B cell (primary cell): ENCODE data around the gene SESTD1. TPM values are rescaled to one million over a fixed set of nuclear protein-coding genes. Genes with fewer than 3 reads are reported as not detected.

ENCODE experiments used
- ATAC-seq: fragments of 200-7000 bp; cut with Tn5 transposase; one replicate; pipeline ENCODE4 v1.10.0; 2021; ENCODE audit warnings: low read depth, mild to moderate bottlenecking, moderate number of reproducible peaks, moderate library complexity
- CTCF ChIA-PET: fragments of 350-600 bp; sonication (Branson Sonifier 250); formaldehyde crosslinking; loops from one replicate; lab custom pipeline; 2021; ENCODE audit warnings: antibody characterized with exemption, inconsistent platforms; lab: Charles Lee
- POLR2A ChIA-PET: fragments of 350-600 bp; sonication (Branson Sonifier 250); formaldehyde crosslinking; loops from one replicate; lab custom pipeline; 2021; ENCODE audit warnings: antibody characterized with exemption; lab: Charles Lee
- DNase-seq: peaks from one replicate; pipeline ENCODE4 v3.0.0; 2013
- H2AFZ ChIP-seq: 2 replicates; pipeline ENCODE4 v1.6.1; 2012; ENCODE audit warnings: mild to moderate bottlenecking, low read depth, low read length; ENCODE audit not compliant: insufficient read depth, poor library complexity, severe bottlenecking
- H3K27ac ChIP-seq, 2 donors: 1 replicate in 1 of 2; 2 replicates in 1 of 2; pipeline ENCODE4 v1.5.1; 2012 to 2013; ENCODE audit warnings: low read length in 2 of 2, mild to moderate bottlenecking in 2 of 2, moderate library complexity in 1 of 2
- H3K27me3 ChIP-seq, 4 experiments: fragments of 200-600 bp in 1 of 4; sonication (generic) in 1 of 4; replicated peaks in 1 of 4; 1 replicate in 2 of 4; 2 replicates in 2 of 4; pipeline versions ENCODE4 v1.6.1 to v1.7.0; 2013 to 2016; ENCODE audit warnings: low read length in 3 of 4, mild to moderate bottlenecking in 2 of 4, mixed read lengths in 1 of 4, moderate library complexity in 1 of 4; ENCODE audit not compliant: insufficient read depth in 4 of 4, control insufficient read depth in 3 of 4; ENCODE audit errors: control extremely low read depth in 1 of 4
- H3K36me3 ChIP-seq, 2 experiments: replicated peaks in 1 of 2; 1 replicate in 1 of 2; 2 replicates in 1 of 2; pipeline versions ENCODE4 v1.6.1 to v1.7.1; 2013; ENCODE audit warnings: low read length in 1 of 2; ENCODE audit not compliant: insufficient read depth in 2 of 2, control insufficient read depth in 1 of 2; ENCODE audit errors: control extremely low read depth in 1 of 2, extremely low read depth in 1 of 2
- H3K4me1 ChIP-seq, 2 donors: fragments of 200-600 bp in 1 of 2; sonication (generic) in 1 of 2; 1 replicate in 1 of 2; 2 replicates in 1 of 2; pipeline versions ENCODE4 v1.5.1 to v1.6.1; 2013 to 2017; ENCODE audit warnings: low read length in 2 of 2; ENCODE audit not compliant: control insufficient read depth in 2 of 2, insufficient read depth in 2 of 2
- H3K4me2 ChIP-seq: replicated peaks from 2 replicates; pipeline ENCODE3; 2012; ENCODE audit warnings: mild to moderate bottlenecking, low read depth, low read length; ENCODE audit not compliant: poor library complexity, severe bottlenecking
- H3K4me3 ChIP-seq, 5 experiments: fragments of 200-600 bp in 1 of 5; sonication (generic) in 1 of 5; 1 replicate in 3 of 5; 2 replicates in 2 of 5; pipeline versions ENCODE4 v1.5.1 to v1.7.0; 2011 to 2016; ENCODE audit warnings: low read length in 4 of 5, mild to moderate bottlenecking in 4 of 5, low read depth in 2 of 5, control low read depth in 1 of 5, moderate library complexity in 1 of 5; ENCODE audit not compliant: insufficient read depth in 1 of 5; ENCODE audit errors: control extremely low read depth in 1 of 5, extremely low read depth in 1 of 5
- H3K79me2 ChIP-seq: fragments of 200-600 bp; sonication (generic); one replicate; pipeline ENCODE4 v1.6.0; 2016; ENCODE audit warnings: low read length; ENCODE audit not compliant: control insufficient read depth, insufficient read depth
- H3K9ac ChIP-seq: fragments of 200-600 bp; sonication (generic); 2 replicates; pipeline ENCODE4 v1.6.1; 2017; ENCODE audit warnings: mild to moderate bottlenecking, low read length, moderate library complexity
- H3K9me3 ChIP-seq, 3 donors: one replicate each; pipeline versions ENCODE4 v1.6.1 to v1.7.1; 2013; ENCODE audit warnings: low read length in 2 of 3; ENCODE audit not compliant: control insufficient read depth in 2 of 3, insufficient read depth in 1 of 3; ENCODE audit errors: control extremely low read depth in 1 of 3
- H4K20me1 ChIP-seq: 2 replicates; pipeline ENCODE4 v1.6.0; 2012; ENCODE audit warnings: mild to moderate bottlenecking, low read length; ENCODE audit not compliant: insufficient read depth, control insufficient read depth, poor library complexity, severe bottlenecking
- H3K27ac Mint-ChIP-seq: one replicate; pipeline ENCODE4 v1.8.0; 2021; ENCODE audit warnings: mixed read lengths
- H3K27me3 Mint-ChIP-seq: one replicate; pipeline ENCODE4 v1.8.0; 2021; ENCODE audit warnings: mixed read lengths
- H3K4me1 Mint-ChIP-seq: one replicate; pipeline ENCODE4 v1.8.0; 2021; ENCODE audit warnings: mixed read lengths
- H3K4me3 Mint-ChIP-seq: one replicate; pipeline ENCODE4 v1.8.0; 2021; ENCODE audit warnings: mixed read lengths
- H3K9me3 Mint-ChIP-seq: one replicate; pipeline ENCODE4 v1.8.0; 2022; ENCODE audit warnings: mixed read lengths; ENCODE audit not compliant: insufficient read depth
- CTCF ChIP-seq: fragments of 200-600 bp; IDR thresholded peaks from one replicate; pipeline ENCODE4 v1.8.0; 2022; ENCODE audit warnings: antibody characterized with exemption, mild to moderate bottlenecking
- EZH2 ChIP-seq: IDR thresholded peaks from 2 replicates; pipeline ENCODE4 v1.6.1; 2012; ENCODE audit warnings: borderline replicate concordance, low read depth, mild to moderate bottlenecking, moderate library complexity, low read length; ENCODE audit not compliant: insufficient read depth, poor library complexity, severe bottlenecking
- WGBS: methylation state at CpG from one replicate; pipeline ENCODE4 v1.1.5; 2013; ENCODE audit warnings: missing lambda C conversion rate; ENCODE audit not compliant: insufficient coverage; 5-methylcytosine and 5-hydroxymethylcytosine counted together
- intact Hi-C: fragments of 100-400 bp; cut with micrococcal nuclease; formaldehyde crosslinking; loops from one replicate; pipeline ENCODE4 v1.10.0; 2022
- polyA plus RNA-seq: library from polyadenylated mRNA; depleted of rRNA; stranded (reverse); fragments of >200 nt; gene quantifications from 2 replicates; pipeline ENCODE4 v1.2.3, GENCODE V29; 2012
- total RNA-seq, 2 donors: library from RNA; stranded (reverse); fragments of 120-200 nt in 1 of 2; gene quantifications; 1 replicate in 1 of 2; 2 replicates in 1 of 2; pipeline versions ENCODE4 v1.2.3 to v1.2.4, GENCODE V29; 2013 to 2022

SESTD1 gene
- total and polyA plus RNA-seq, 2 donors (not counting 1 experiment from before 2014, with no cell fraction given): 52.0 to 66.1 TPM

GRCh38 chr2:179263015-179263414, 1.6 kb downstream of the SESTD1 start:
- peak overlapping the region; percentile 93 for H3K4me2 ChIP-seq

More at GRCh38 chr2:179263015-179263414, 1.6 kb downstream of the SESTD1 start:
- peaks cover 64% of the 10 kb centered on the region for H3K4me1 Mint-ChIP-seq
- CTCF ChIA-PET: interaction anchor here (0.6 to 1.8 kb wide), 4 partner anchors 13 to 44 kb away, joined by 3 to 5 read pairs (median 4); no protein-coding TSS in a partner anchor
- Histone ChIP-seq H3K79me2 (peaks cover 61% of the 10 kb centered on the region), H3K9ac (peak overlapping the region; percentile 92), H3K27me3 (no peaks in the 10 kb centered on the region), H4K20me1 (peaks cover 6% of the 10 kb centered on the region), H3K4me1 (peaks cover 26 to 59% of the 10 kb centered on the region in 2 donors), H2AFZ (no peak overlapping the region), H3K9me3 (peaks cover 0 to 1% (median 0%) of the 10 kb centered on the region in 3 donors), H3K4me3 (peak overlapping the region; percentile 62 to 96 (median 80)), H3K27ac (peak overlapping the region in 1 of 2 donors; percentile 87), H3K36me3 (no peaks in the 10 kb centered on the region)
- TF ChIP-seq EZH2: no peak
- TF ChIP-seq CTCF: no peak
- H3K27ac Mint-ChIP-seq: peak overlapping the region; percentile 91
- POLR2A ChIA-PET: interaction anchor here (1.7 kb wide), 1 partner anchor 8 kb away, joined by 7 read pairs; no protein-coding TSS in a partner anchor
- intact Hi-C loops: loop anchor here (5.0 to 10.0 kb wide), 2 partner anchors 79 to 808 kb away; partner anchors contain the start of genes PJVK and PRKRA
- peak overlapping the region; percentile 92 for H3K4me3 Mint-ChIP-seq
- no peaks in the 10 kb centered on the region for H3K27me3 Mint-ChIP-seq
- WGBS: no CpG with 5 or more reads among the region's 4 CpGs
- no peaks in the 10 kb centered on the region for H3K9me3 Mint-ChIP-seq
- no peak for DNase-seq
- no peak for ATAC-seq
